ENCODE measurements around the gene MRPL54. TPM values are rescaled to one million over a fixed set of nuclear protein-coding genes. Genes with fewer than 3 reads are reported as not detected.
"Not testable (repeated sequence)": the region's sequence is repeated elsewhere in the genome, so short reads cannot be mapped to it uniquely, and the experiment has no call there.

Gene MRPL54
- total and polyA plus RNA-seq, 11 donors = 58.9 to 153 (median 69.2) TPM

DNA sequence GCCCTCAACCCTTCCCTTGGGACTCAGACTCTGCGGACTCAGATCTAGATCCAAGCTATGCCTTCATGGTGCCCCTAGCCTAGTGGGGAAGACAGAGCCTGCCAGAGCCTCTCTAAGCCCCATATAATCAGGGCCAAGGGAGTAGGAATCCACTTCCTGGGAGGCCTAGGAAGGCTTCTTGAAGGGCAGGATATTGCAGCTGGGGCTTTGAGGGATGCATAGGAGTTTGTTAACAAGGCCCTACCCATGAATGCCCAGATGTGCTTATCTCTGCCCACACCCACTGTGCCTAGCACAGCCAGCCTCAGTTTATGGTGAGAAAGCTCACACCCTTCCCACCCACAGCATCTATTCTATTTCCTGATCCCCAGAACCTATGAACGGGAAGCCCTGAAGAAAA is 12.3 kb upstream of the MRPL54 start:
- 95 to 100% (median 98%) methylated on average over 1 to 2 of the region's 2 CpGs for WGBS, 4 donors
- TF ChIP-seq CTCF (IDR thresholded peaks at IDR 0.05) (no peak), POLR2A (IDR thresholded peaks at IDR 0.05) (no peak)
- H3K36me3 ChIP-seq = peaks cover 0 to 52% (median 38%) of the 10 kb centered on the region in 9 donors
- intact Hi-C loops (cut with DNase I) = no loop called here
- no peak overlapping the region for H3K27ac ChIP-seq
- peaks cover 0 to 4% (median 0%) of the 10 kb centered on the region in 9 donors for H3K27me3 ChIP-seq
- no peaks in the 10 kb centered on the region for H3K4me1 ChIP-seq
- no peak for ATAC-seq
- no peak for DNase-seq
- H3K4me3 ChIP-seq = no peak overlapping the region
- no peaks in the 10 kb centered on the region for H3K9me3 ChIP-seq

- H3K36me3 ChIP-seq = peaks cover 0 to 52% (median 40%) of the 10 kb centered on the region in 9 donors
- no peaks in the 10 kb centered on the region for H3K9me3 ChIP-seq
- intact Hi-C loops (cut with DNase I) = no loop called here
- DNase-seq (no peak), ATAC-seq (no peak)
- TF ChIP-seq POLR2A (IDR thresholded peaks at IDR 0.05) (no peak), CTCF (IDR thresholded peaks at IDR 0.05) (no peak)
- no peaks in the 10 kb centered on the region for H3K4me1 ChIP-seq
- H3K4me3 ChIP-seq = no peak overlapping the region
- H3K27me3 ChIP-seq = peaks cover 0 to 2% (median 0%) of the 10 kb centered on the region in 9 donors
- H3K27ac ChIP-seq = no peak overlapping the region
- WGBS, 4 donors = 92 to 95% (median 93%) methylated on average over 20 to 30 of the region's 30 CpGs
Observed at GRCh38 chr19:3751236-3751635, 11.2 kb upstream of the MRPL54 start.

DNA sequence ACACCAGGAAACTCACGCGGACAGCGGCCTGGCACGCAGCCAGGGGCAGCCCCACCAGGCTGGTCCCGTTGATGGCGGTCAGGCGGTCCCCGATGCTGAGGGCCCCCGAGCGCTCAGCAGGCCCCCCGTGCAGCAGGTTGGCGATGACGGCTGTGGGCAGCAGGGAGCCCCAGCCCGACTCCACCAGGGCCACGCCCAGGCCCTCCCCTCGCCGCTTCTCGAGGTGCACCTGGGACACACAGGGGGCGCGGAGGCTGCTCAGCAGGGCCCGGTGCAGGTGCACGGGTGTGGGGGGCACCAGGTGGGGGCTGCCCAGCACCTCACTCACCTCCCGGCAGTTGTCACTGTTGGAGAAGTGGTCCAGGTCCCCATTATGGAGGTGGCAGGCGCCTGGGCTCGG is 10.0 kb upstream of the MRPL54 start:
- H3K27me3 ChIP-seq = no peaks in the 10 kb centered on the region
- DNase-seq = no peak
- WGBS, 4 donors = 76 to 88% (median 82%) methylated on average over 9 to 25 of the region's 25 CpGs
- no peak overlapping the region for H3K4me3 ChIP-seq
- no peak for TF ChIP-seq CTCF (IDR thresholded peaks at IDR 0.05)
- no peak for TF ChIP-seq POLR2A (IDR thresholded peaks at IDR 0.05)
- H3K27ac ChIP-seq = no peak overlapping the region
- H3K36me3 ChIP-seq = peaks cover 0 to 56% (median 50%) of the 10 kb centered on the region in 9 donors
- intact Hi-C loops (cut with DNase I) = no loop called here
- no peak for ATAC-seq
- H3K9me3 ChIP-seq = no peaks in the 10 kb centered on the region
- H3K4me1 ChIP-seq = no peaks in the 10 kb centered on the region

- Histone ChIP-seq H3K36me3 (peaks cover 0 to 69% (median 60%) of the 10 kb centered on the region in 9 donors), H3K27ac (no peak overlapping the region), H3K4me1 (peaks cover 0 to 2% (median 0%) of the 10 kb centered on the region in 12 donors), H3K9me3 (no peaks in the 10 kb centered on the region), H3K27me3 (no peaks in the 10 kb centered on the region), H3K4me3 (no peak overlapping the region)
- WGBS, 4 donors = 96 to 97% (median 96%) methylated on average over 25 to 51 of the region's 51 CpGs
- intact Hi-C loops (cut with DNase I) = no loop called here
- peak in 1 of 4 donors; percentile 23 for ATAC-seq
- no peak for DNase-seq
- TF ChIP-seq POLR2A (IDR thresholded peaks at IDR 0.05) = no peak
- no peak for TF ChIP-seq CTCF (IDR thresholded peaks at IDR 0.05)
Observed at GRCh38 chr19:3753631-3754410, 8.7 kb upstream of the MRPL54 start.

GRCh38 chr19:3757705-3758104 is 4.8 kb upstream of the MRPL54 start:
- intact Hi-C loops (cut with DNase I); H3K27me3 ChIP-seq; ATAC-seq; DNase-seq; H3K27ac ChIP-seq; H3K9me3 ChIP-seq; H3K4me3 ChIP-seq: not testable (repeated sequence)
- Histone ChIP-seq H3K4me1 (peaks cover 5 to 33% (median 21%) of the 10 kb centered on the region in 12 donors), H3K36me3 (peaks cover 0 to 47% (median 43%) of the 10 kb centered on the region in 9 donors)
- WGBS, 4 donors = 93 to 98% (median 96%) methylated on average over 7 of the region's 7 CpGs

DNA sequence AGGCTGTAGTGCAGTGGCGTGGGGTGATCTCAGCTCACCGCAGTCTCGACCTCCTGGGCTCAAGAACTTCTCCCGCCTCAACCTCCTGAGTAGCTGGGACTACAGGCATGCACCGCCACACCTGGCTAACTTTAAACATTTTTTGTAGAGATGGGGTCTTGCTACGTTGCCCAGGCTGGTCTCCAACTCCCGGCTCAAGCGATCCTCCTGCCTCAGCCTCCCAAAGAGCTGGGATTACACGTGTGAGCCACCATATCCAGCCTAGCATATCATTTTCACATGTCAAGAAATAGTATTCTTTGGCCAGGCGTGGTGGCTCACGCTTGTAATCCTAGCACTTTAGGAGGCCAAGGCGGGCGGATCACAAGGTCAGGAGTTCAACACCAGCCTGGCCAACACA is 4.2 kb upstream of the MRPL54 start:
- H3K4me1 ChIP-seq = peaks cover 5 to 36% (median 23%) of the 10 kb centered on the region in 12 donors
- H3K36me3 ChIP-seq = peaks cover 0 to 43% (median 39%) of the 10 kb centered on the region in 9 donors
- H3K4me3 ChIP-seq; H3K27ac ChIP-seq; intact Hi-C loops (cut with DNase I); H3K27me3 ChIP-seq; DNase-seq; ATAC-seq; H3K9me3 ChIP-seq: not testable (repeated sequence)
- 95 to 99% (median 97%) methylated on average over 10 to 13 of the region's 13 CpGs for whole genome bisulfite sequencing, 4 donors

Measured in heart left ventricle (tissue), 16 donors.